Neural progenitor cell (in vitro differentiated cells): ENCODE measurements around the gene ERGIC3. TPM values are rescaled to one million over a fixed set of nuclear protein-coding genes. Genes with fewer than 3 reads are reported as not detected.

ENCODE experiments used
- DNase-seq: peaks from one replicate; pipeline ENCODE4 v3.0.0-alpha.2; 2016; ENCODE audit warnings: low spot score
- H2AFZ ChIP-seq: fragments of 200-600 bp; sonication (generic); replicated peaks from 2 replicates; pipeline ENCODE4 v1.6.1; 2016; ENCODE audit warnings: antibody characterized with exemption
- H3F3A ChIP-seq: fragments of 200-600 bp; sonication (generic); 2 replicates; pipeline ENCODE4 v1.6.1; 2016; ENCODE audit warnings: antibody characterized with exemption, low read depth
- H3K27ac ChIP-seq: fragments of 200-600 bp; sonication (generic); 2 replicates; pipeline ENCODE4 v1.5.1; 2016; ENCODE audit warnings: mild to moderate bottlenecking
- H3K27me3 ChIP-seq: fragments of 200-600 bp; sonication (generic); 2 replicates; pipeline ENCODE4 v1.6.1; 2016; ENCODE audit warnings: mild to moderate bottlenecking, moderate library complexity
- H3K36me3 ChIP-seq: fragments of 200-600 bp; sonication (generic); 2 replicates; pipeline ENCODE4 v1.5.1; 2016
- H3K4me1 ChIP-seq: fragments of 200-600 bp; sonication (generic); 2 replicates; pipeline ENCODE4 v1.6.1; 2016; ENCODE audit warnings: mixed run types
- H3K4me2 ChIP-seq: fragments of 200-600 bp; sonication (generic); 2 replicates; pipeline ENCODE4 v1.6.1; 2016
- H3K4me3 ChIP-seq: fragments of 200-600 bp; sonication (generic); 2 replicates; pipeline ENCODE4 v1.5.1; 2016
- H3K79me2 ChIP-seq: fragments of 200-600 bp; sonication (generic); 2 replicates; pipeline ENCODE4 v1.6.1; 2016; ENCODE audit warnings: low read depth
- H3K9ac ChIP-seq: fragments of 200-600 bp; sonication (generic); 2 replicates; pipeline ENCODE4 v1.6.1; 2016
- H3K9me3 ChIP-seq: fragments of 200-600 bp; sonication (generic); 2 replicates; pipeline ENCODE4 v1.5.1; 2016; ENCODE audit warnings: low read depth
- H4K20me1 ChIP-seq: fragments of 200-600 bp; sonication (generic); 2 replicates; pipeline ENCODE4 v1.6.1; 2016; ENCODE audit warnings: low read depth
- H3K27ac Mint-ChIP-seq: 3 replicates; pipeline ENCODE4 v1.8.0; 2021; ENCODE audit warnings: mixed read lengths
- H3K27me3 Mint-ChIP-seq: 2 replicates; pipeline ENCODE4 v1.8.0; 2022; ENCODE audit warnings: low read depth, mild to moderate bottlenecking, inconsistent platforms, moderate library complexity, mixed read lengths; ENCODE audit not compliant: insufficient read depth
- H3K36me3 Mint-ChIP-seq: 3 replicates; pipeline ENCODE4 v1.8.0; 2021; ENCODE audit warnings: mixed read lengths
- H3K4me1 Mint-ChIP-seq: 3 replicates; pipeline ENCODE4 v1.8.0; 2021; ENCODE audit warnings: mixed read lengths
- H3K4me3 Mint-ChIP-seq: 3 replicates; pipeline ENCODE4 v1.8.0; 2021; ENCODE audit warnings: mild to moderate bottlenecking, moderate library complexity, mixed read lengths
- H3K9me3 Mint-ChIP-seq: 3 replicates; pipeline ENCODE4 v1.8.0; 2020; ENCODE audit warnings: mixed read lengths
- CTCF ChIP-seq: fragments of 200-600 bp; sonication (generic); IDR thresholded peaks from 2 replicates; pipeline ENCODE4 v1.5.1; 2017; ENCODE audit warnings: antibody characterized with exemption, mild to moderate bottlenecking
- EZH2 ChIP-seq: fragments of 200-600 bp; sonication (generic); IDR thresholded peaks from 2 replicates; pipeline ENCODE4 v1.6.1; 2017; ENCODE audit warnings: antibody characterized with exemption, mild to moderate bottlenecking, moderate library complexity
- EZH2phosphoT487 ChIP-seq: fragments of 200-600 bp; sonication (generic); IDR thresholded peaks from 2 replicates; pipeline ENCODE4 v1.6.1; 2017; ENCODE audit warnings: antibody characterized with exemption
- total RNA-seq: library from RNA; depleted of rRNA; stranded (reverse); fragments of >200 nt; gene quantifications from 2 replicates; pipeline ENCODE4 v1.2.3, GENCODE V29; 2015; ENCODE audit warnings: low replicate concordance

ERGIC3 gene
- total RNA-seq, 1 donor from 2014 or later, result 271 TPM

GRCh38 chr20:35559042-35559693 lies 17.3 kb downstream of the ERGIC3 start:
- Mint-ChIP-seq H3K4me3 (no peak overlapping the region), H3K27me3 (peaks cover 10% of the 10 kb centered on the region), H3K36me3 (peaks cover 20% of the 10 kb centered on the region), H3K27ac (no peak overlapping the region), H3K4me1 (no peaks in the 10 kb centered on the region), H3K9me3 (no peaks in the 10 kb centered on the region)
- TF ChIP-seq EZH2phosphoT487 (no peak), EZH2 (no peak), CTCF (no peak)
- no peaks in the 10 kb centered on the region for H3K27me3 ChIP-seq
- no peak overlapping the region for H2AFZ ChIP-seq
- H3K27ac ChIP-seq, result no peak overlapping the region
- H3F3A ChIP-seq, result peaks cover 5% of the 10 kb centered on the region
- H3K36me3 ChIP-seq, result no peaks in the 10 kb centered on the region
- H3K4me3 ChIP-seq, result no peak overlapping the region
- H3K9me3 ChIP-seq, result no peaks in the 10 kb centered on the region
- DNase-seq, result no peak
- H3K4me1 ChIP-seq, result no peaks in the 10 kb centered on the region
- H3K4me2 ChIP-seq, result no peak overlapping the region
- no peak overlapping the region for H3K9ac ChIP-seq
- H4K20me1 ChIP-seq, result no peaks in the 10 kb centered on the region
- no peaks in the 10 kb centered on the region for H3K79me2 ChIP-seq

- no peak for DNase-seq
- Mint-ChIP-seq H3K36me3 (peaks cover 12% of the 10 kb centered on the region), H3K27ac (no peak overlapping the region), H3K9me3 (no peaks in the 10 kb centered on the region), H3K4me3 (no peak overlapping the region), H3K27me3 (peaks cover 10% of the 10 kb centered on the region), H3K4me1 (no peaks in the 10 kb centered on the region)
- no peak overlapping the region for H2AFZ ChIP-seq
- H3K27ac ChIP-seq, result no peak overlapping the region
- H3F3A ChIP-seq, result peaks cover 5% of the 10 kb centered on the region
- no peaks in the 10 kb centered on the region for H4K20me1 ChIP-seq
- H3K79me2 ChIP-seq, result no peaks in the 10 kb centered on the region
- no peaks in the 10 kb centered on the region for H3K36me3 ChIP-seq
- H3K4me1 ChIP-seq, result no peaks in the 10 kb centered on the region
- no peaks in the 10 kb centered on the region for H3K27me3 ChIP-seq
- TF ChIP-seq CTCF (no peak), EZH2phosphoT487 (no peak), EZH2 (no peak)
- H3K4me3 ChIP-seq, result no peak overlapping the region
- H3K9me3 ChIP-seq, result no peaks in the 10 kb centered on the region
- no peak overlapping the region for H3K4me2 ChIP-seq
- H3K9ac ChIP-seq, result no peak overlapping the region
Measured at GRCh38 chr20:35560105-35560511, 18.2 kb downstream of the ERGIC3 start.

- Mint-ChIP-seq H3K27ac (no peak overlapping the region), H3K36me3 (peaks cover 9% of the 10 kb centered on the region), H3K9me3 (no peaks in the 10 kb centered on the region), H3K27me3 (peaks cover 10% of the 10 kb centered on the region), H3K4me1 (no peaks in the 10 kb centered on the region), H3K4me3 (no peak overlapping the region)
- Histone ChIP-seq H3F3A (peaks cover 5% of the 10 kb centered on the region), H3K27me3 (no peaks in the 10 kb centered on the region), H2AFZ (no peak overlapping the region), H3K4me2 (no peak overlapping the region), H4K20me1 (no peaks in the 10 kb centered on the region), H3K9me3 (no peaks in the 10 kb centered on the region), H3K27ac (no peak overlapping the region), H3K4me3 (no peak overlapping the region), H3K79me2 (no peaks in the 10 kb centered on the region), H3K36me3 (no peaks in the 10 kb centered on the region), H3K9ac (no peak overlapping the region), H3K4me1 (no peaks in the 10 kb centered on the region)
- TF ChIP-seq EZH2phosphoT487, result no peak
- TF ChIP-seq EZH2, result no peak
- no peak for TF ChIP-seq CTCF
- no peak for DNase-seq
Measured at GRCh38 chr20:35560541-35560940, 18.7 kb downstream of the ERGIC3 start.
